ENCODE data around the gene CNOT3.
A peak's percentile ranks its signal among the peaks of the same experiment; 100 is the strongest.
"Not testable (repeated sequence)": the region's sequence is repeated elsewhere in the genome, so short reads cannot be mapped to it uniquely, and the experiment has no call there.

Gene CNOT3

DNA sequence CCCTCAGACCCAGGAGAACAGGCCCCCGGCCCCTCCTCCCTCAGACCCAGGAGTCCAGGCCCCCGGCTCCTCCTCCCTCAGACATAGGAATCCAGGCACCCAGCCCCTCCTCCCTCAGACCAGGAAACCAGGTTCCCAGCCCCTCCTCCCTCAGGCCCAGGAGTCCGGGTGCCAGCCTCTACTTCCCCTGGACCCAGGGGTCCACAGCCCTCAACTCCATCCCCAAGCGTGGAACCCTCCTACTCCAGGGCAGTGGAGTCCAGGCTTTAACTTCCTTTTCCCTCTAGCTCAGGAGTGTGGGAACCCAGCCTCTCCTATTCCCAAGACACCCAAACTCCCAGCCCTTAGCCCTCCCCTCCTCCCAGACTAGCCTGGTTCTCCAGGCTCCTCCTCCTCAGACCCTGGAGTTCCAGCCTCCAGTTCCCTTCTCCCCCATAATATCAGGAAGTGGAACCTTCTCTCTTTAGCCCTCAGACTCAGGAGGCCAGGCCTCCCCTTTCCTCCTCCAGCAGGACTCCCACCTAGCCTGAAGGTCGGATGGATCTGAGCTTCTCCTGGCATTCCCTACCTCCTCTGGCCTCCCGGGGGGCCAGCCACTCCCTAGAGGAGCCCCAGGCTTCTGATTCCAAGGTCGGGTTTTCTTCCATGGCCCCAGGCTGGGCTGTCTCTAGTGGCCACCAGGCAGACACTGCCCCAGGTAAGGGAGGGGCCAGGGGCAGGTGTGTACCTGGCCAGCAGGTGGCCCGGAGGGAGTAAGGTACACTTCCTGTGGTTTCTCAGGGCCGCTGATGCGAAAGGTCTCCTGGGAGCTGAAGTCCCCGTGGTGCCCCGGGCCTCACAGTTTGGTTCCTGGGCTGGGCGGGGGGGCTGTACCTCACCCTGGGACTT, 35.2 kb downstream of the CNOT3 start, which contains the start of gene TMC4:
TSS of gene TMC4 (minus strand) at position 690 of the 888 bp plus-strand sequence. CDS start at position 647, 43 bp downstream.
- DNase-seq: no peak

DNA sequence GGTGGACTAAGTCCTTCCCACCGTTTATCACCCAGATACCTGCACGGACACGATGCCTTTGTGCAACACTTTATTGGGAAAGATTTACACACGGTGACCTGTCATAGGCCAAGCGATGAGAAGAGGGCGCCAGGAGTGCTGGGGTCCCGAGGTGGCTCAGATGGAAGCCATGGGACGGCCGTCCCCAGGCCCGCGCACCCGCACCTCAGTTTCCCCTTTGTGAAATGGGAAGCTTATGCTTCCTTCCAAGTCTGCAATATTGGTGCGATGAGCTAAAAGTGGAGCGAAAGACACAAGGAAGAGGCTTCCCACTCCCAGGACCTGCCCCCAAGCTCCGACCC, 35.8 kb downstream of the CNOT3 start:
- DNase-seq: no peak

DNA sequence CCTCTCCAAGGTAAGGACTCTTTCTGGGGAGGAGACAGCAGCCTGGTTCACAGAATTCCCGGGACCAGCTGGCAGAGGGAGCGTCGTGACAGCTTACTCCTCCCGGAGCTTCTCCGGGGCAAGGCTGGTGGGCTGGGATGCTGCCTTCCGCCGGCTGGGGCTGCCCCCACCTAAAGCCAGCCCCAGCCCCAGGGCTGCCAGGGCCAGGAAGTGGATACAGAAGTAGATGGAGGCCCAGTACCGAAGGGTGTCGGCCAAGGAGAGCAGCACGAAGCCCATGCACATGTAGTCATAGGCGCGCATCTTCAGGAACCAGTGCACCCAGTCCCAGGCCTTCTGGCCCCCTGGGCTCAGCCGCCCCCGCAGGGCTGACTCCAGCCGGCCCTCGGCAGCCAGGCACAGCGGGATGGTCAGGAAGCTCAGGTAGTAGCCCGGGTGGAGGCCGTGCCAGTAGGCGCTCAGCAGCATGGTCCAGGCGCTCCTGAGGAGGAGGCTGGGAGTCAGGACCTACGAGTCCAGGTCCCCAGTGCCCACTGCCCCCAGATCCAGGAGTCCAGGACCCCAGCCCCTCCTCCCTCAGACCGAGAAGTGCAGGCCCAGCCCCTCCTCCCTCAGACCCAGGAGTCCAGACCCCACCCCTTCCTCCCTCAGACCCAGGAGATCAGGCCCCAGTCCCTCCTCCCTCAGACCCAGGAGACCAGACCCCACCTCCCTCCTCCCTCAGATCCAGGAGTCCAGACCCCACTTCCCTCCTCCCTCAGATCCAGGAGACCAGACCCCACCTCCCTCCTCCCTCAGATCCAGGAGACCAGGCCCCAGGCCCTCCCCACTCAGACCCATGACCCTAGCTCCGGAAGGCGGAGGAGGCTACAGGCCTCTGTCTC, 36.6 kb downstream of the CNOT3 start:
- no peak for DNase-seq

DNA sequence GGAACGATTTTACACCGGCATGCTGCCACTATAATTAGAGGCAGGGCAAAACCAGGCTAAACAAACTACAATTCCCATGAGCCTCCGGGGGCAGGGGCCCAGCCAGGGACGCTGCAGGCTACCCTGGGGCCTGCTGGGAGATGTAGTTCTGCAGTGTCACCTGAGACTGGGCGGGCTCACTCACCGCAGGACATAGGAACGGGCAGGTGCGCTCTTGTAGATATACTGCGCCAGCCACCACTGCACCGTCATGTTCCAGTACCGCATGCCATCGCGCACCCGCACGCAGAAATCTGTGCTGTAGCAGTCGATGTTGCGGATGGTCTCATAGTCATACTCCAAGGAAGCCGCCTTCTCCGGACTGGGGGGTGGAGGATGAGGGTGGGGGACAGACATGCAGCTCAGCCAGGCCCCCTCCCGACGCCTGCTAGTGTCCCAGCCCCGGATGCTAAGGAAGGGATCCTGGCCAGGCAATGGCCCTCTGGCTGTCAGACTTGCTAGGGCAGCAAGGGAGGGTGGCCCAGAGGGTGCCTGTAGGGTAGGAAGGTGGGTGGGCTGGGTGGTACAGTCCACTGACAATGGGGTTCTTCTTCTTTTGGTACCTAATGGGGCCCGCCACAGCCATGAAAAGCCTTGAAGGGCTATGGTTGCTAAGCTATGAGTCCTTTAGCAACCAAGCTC, 41.2 kb downstream of the CNOT3 start:
- DNase-seq: no peak

DNA sequence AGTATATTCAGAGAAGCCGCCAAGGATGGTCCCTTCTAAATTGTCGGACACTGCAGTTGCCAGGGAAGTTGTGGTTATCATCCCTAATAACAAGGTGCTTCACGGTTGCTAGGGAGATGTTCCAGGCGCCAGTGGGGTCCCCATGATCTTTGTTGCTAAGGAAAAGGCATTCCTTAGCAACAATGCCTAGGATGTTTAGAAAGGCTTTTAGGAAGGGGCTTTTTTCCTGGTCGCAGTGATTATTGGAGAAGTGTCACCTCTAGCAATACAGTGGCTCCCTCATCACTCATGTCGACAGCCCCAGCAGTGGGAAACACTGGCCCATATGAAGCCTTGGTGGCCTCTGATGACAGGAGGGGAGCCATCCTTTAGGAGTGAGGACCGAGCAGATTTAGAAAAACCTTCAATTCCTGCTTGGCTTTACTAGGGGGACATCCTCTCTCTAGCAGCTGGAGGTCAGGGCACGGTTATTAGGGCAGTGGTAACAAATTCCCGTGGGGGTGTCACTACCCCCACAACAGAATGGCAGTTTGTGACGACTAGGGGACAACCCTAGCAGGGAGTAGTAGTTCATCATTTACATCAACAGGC, 41.8 kb downstream of the CNOT3 start:
- no peak for DNase-seq

DNA sequence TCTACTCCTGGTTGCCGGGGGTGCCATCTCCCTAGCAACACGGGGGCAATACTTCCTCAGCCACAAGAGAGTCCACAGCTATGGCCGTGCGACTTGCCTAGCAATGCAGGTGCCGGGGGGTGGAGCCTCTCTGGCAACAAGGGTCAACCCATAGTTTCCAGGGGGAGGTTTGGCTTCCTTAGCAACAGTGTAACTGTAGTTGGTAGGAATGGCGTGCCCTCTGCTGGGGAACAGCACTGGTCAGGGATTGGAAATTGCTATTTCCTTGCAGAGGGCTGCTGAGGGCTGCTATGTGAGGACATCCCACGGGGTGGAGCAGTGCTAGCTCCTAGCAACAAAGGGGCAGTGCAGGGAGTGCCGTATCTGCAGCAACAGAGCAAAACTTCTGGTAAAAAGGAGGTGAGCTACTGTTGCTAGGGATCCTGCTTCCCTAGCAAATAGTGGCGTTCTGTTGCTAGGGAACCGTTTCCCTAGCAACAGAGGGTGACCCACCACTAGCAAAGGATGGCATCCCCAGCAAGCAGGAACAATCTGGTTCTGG, 42.4 kb downstream of the CNOT3 start:
- peak; percentile 26 to 70 for DNase-seq

DNA sequence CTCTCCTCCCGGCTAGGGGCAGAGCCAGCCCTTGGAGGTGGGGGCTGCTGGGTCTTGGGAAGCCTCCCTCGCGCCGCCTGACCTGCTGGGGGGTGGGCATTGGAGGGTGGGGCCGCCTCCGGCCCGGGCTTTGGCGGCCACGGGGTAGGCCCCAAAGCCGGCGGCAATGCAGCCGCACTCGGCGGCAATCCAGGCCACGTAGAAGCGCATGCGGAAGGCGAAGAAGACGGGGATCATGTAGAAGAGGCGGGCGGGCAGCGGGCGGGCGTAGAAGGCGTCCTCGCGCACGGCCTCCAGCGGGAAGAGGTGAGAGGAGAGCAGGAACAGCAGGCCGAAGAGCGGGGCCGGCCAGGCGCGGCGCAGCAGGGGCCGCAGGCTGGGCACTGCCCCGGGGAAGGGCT, 43.1 kb downstream of the CNOT3 start:
- no peak for DNase-seq

DNA sequence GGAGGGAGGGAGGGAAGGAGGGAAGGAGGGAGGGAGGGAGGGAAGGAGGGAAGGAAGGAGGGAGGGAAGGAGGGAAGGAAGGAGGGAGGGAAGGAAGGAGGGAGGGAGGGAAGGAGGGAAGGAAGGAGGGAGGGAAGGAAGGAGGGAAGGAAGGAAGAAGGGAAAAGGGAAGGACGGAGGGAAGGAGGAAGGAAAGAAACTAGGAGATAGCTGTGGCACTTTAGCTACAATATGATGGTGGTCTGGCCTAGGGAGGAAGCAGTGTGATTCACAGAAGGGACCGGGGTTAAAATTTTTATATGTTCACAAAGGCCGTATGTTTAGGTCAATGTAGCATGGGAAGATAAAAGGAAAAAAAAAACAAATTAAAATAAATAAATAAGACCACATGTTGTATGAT, 44.3 kb downstream of the CNOT3 start:
- not testable (repeated sequence) for DNase-seq

DNA sequence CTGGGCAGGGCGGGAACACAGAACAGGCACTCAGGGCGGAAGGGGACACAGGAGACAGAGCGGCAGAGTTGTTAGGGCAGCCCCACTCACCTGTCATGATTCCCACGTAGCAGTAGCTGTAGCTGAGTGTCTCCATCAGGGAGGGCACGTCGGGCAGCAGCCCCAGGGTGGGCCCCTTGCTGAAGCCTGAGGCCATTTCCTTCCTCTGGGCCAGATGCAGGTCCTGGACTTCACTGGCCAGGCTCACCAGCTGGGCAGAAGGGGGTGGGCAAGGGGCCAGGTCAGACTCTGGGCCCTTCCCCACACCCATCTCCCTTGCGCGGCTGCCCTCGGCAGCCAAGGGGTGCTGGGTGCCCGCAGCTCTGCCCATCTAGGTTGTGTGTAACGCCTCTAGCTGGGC, 45.9 kb downstream of the CNOT3 start:
- DNase-seq: no peak

DNA sequence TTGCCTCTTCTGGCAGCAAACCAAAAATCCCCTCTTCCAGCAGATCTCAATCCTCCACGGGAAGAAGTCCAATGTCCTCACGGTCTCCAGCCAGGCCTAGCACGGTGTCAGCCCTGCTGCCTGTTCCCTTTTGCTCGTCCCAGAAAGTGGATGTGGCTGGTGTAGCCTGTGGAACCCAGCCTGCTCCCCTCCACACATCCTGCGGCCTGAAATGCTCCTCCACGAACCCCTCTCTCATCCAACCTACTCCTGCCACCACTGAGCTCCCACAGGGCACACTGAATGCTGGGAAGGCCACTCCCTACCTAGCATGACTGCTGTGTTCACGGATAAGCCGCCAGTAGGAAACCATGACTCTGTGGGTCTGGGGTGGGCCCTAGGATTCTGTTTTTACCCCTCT, 48.8 kb downstream of the CNOT3 start:
- DNase-seq: no peak

DNA sequence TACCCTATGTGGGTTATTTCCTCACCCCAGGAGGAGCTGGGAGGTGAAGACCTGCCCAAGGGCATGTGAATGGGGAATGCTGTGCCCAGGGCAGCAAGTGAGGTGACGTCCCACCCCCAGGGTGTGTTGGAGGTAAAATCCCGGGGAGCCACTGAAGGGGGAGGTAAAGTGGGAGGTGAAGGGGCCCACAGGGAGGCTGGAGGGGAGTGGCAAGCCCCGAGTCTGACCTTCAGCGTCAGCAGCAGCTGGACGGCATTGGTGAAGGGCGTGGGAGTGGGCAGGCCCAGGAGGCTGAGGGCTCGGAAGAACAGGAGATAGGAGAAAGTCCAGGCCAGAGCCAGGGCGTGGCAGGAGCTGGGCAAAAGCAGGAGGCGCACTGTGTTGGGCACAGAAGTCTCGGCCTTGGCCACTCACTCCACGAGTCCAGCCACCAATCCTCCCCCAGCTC, 49.4 kb downstream of the CNOT3 start:
- DNase-seq: no peak

DNA sequence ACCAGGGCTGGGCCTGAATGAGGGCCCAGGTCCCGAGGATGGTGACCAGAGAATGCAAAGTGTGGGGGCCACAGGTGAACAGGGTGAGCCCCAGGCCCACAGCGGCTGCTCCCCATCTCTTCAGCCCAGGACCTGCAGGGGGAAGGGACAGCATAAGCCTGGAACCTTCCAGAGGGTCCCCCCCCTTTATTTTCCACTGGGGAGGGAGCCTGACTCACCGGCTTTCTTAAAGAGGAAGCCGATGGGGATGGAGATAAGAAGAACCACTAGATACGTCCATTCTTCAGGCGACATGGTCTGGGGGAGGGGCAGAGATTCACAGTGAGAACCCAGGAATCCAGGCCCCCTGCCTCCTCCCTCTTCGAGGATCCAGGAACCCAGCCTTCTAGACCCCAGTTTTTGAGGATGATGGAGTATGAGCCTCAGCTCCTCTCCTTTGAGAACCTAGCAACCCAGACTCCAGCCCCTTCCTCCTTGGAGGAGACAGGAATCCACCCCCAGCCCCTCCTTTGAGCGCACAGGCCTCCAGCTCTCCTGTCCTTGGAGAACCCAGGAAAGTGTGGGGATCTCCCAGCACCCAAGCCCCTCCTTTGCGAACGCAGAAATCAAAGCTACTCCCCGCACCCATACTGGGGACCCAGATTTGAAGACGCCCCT, 50.8 kb downstream of the CNOT3 start:
- DNase-seq: no peak

DNA sequence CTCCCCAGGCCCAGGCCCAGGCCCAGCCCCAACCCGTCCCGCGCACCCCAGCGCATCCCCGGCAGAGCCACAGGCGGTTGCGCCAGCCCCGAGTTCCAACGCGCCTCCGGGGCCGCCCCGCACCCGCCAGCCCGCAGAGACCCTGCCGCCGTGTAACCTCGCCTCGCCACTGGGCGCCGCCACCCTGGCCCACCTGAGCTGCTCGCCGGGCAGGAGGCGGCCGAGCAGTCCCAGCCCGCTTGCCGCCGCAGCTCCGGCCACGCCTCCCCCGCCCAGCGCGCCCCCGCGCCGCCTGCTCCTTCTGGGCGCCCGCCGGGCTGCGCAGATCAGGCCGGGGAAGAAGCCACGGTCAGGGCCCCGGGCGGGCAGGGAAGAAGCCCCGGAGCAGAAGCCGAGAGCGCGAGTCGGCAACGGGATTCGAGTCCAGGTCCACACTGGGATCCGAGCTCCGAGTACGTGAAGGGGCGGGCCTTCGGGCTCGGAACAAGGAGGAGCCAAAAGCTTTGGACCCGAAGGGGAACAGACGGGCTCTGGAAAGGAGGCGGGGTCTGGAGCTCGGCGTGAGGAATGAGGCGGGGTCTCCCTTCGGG, 51.7 kb downstream of the CNOT3 start, which contains the start of gene MBOAT7:
TSS of gene MBOAT7 (minus strand) at position 436 of the 590 bp plus-strand sequence. CDS start 1,072 bp downstream, outside the sequence.
- no peak for DNase-seq

DNA sequence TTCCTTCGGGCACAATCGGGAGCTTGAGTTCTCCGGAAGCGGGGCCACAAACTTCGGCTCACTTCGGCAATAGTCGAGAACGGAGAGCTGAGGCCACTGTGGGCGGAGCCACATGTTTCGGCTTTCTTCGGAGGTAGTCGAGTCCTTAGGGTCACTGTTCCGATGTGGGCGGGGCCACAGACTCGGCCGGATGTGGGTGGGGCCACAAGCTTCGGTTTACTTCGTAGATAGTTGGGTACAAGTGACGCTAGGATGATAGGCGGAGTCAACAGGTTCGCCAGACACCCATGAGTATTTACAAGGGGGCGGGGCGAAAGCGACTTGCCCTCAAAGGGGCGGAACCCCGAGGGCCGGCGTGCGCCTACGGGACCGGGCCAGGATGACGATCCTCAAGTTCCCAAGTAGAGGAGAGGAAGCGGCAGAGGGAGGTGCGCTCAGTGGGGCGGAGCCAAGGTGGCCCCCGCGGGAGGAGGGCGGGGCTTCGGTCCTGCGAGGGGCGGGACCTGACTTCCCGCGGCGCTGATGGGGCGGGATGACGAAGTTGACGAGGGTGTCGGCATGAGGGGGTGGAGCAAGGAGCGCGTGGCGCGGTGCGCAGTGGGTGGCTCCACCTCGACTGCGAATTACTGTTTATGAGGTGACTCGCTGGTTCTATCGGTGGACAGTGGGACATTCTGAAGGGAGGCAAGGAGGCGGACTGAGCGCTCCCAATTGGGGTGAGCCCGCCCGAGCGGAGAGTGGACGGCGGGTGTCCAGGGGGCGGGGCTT, 52.4 kb downstream of the CNOT3 start:
- peak; percentile 99 to 100 for DNase-seq

DNA sequence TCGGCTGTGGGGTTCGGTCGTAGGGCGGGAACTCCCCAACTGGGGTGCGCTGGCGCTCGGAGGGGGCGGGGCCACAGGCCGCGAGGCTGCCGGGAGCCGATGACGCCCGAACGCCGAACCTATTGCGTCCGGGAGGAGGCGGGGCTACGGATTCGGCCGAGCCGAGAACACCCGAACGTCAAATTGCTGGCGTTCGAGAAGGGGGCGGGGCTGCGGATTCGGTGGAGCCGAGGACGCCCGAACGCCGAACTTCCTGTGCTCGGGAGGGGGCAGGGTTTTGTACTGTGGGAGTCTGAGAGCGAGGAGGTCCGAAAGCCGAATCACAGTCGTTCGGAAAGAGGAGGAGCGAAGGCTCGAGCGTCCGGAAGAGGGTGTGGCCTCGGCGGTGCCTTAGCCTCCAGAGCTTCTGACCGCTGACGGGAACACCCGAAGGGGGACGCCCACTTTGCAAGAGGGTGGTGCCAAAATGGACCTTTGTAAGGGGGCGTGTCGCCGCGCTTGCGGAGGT, 53.0 kb downstream of the CNOT3 start:
- DNase-seq: peak; percentile 99 to 100

DNA sequence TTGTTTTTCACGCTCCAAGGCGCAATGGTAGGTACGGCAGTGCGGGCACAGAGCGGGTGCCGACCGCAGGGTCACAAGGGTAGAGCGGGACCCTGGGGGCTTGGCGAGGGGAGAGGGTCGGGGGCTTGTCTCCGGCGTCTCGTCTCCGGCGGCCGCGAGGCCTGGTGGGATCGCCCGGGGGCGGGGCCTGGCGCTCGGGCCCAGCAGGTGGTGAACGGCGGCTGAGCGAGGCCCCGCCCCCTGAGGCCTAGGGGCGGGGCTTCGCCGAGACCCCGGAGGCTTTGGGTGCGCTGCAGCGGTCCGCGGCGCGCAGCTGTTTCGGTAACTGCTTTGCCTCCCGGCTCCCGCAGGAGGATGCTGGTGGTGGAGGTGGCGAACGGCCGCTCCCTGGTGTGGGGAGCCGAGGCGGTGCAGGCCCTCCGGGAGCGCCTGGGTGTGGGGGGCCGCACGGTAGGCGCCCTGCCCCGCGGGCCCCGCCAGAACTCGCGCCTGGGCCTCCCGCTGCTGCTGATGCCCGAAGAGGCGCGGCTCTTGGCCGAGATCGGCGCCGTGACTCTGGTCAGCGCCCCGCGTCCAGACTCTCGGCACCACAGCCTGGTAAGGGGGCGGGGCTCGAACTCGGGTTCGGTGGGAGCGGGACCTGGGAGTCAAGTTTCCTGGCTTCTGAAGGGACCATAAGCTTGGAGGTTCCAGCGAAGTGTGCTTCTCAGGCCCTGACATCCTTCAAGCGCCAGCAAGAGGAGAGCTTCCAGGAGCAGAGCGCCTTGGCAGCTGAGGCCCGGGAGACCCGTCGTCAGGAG, 53.6 kb downstream of the CNOT3 start, which contains the start of gene TSEN34:
TSS of gene TSEN34 (plus strand) at position 298 of the 800 bp plus-strand sequence. CDS start at position 355, 57 bp downstream.
- DNase-seq: peak; percentile 76 to 87

DNA sequence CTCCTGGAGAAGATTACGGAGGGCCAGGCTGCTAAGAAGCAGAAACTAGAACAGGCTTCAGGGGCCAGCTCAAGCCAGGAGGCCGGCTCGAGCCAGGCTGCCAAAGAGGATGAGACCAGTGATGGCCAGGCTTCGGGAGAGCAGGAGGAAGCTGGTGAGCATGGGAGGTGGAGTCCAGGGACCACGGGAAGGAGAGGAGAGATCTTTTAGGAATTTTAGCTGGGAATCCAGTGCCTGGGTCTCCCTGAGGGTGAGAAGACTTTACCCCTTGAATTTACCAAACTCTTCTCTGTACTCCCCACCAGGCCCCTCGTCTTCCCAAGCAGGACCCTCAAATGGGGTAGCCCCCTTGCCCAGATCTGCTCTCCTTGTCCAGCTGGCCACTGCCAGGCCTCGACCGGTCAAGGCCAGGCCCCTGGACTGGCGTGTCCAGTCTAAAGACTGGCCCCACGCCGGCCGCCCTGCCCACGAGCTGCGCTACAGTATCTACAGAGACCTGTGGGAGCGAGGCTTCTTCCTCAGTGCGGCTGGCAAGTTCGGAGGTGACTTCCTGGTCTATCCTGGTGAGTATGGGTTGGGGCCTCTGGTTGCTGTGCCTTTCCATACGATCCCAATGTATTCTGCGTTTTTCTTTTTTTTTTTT, 54.4 kb downstream of the CNOT3 start:
- no peak for DNase-seq

DNA sequence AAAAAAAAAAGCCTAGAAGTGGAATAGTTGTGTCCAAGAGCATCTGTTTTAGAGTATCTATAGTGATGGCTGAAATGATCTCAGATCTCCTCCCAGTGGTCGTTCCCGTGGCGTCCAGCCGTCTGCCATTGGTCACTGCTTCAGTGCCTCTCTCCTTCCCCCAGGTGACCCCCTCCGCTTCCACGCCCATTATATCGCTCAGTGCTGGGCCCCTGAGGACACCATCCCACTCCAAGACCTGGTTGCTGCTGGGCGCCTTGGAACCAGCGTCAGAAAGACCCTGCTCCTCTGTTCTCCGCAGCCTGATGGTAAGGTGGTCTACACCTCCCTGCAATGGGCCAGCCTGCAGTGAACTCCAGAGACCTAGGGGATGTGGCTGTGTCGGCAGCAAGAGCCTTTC, 55.4 kb downstream of the CNOT3 start:
- no peak for DNase-seq

DNA sequence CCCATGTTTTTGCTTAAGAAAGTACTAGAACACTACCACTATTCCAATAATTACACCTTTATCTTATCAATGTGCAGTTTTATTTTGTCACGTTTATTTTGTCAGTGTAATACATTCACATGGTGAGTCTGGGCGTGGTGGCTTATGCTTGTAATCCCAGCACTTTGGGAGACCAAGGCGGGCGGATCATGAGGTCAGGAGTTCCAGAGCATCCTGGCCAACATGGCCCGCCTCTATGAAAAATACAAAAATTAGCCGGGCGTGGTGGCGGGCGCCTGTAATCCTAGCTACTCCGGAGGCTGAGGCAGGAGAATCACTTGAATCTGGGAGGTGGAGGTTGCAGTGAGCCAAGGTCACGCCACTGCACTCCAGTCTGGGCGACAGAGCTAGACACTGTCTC, 56.9 kb downstream of the CNOT3 start:
- not testable (repeated sequence) for DNase-seq

All from hippocampal formation (tissue), 2 donors.